HG03520 (cell line): ENCODE data around the gene ROPN1L.
A peak's percentile ranks its signal among the peaks of the same experiment; 100 is the strongest.

Experiments
- ATAC-seq: cut with Tn5 transposase; IDR thresholded peaks from one replicate; pipeline ENCODE4 v1.9.1; 2021; ENCODE audit warnings: mild to moderate bottlenecking, moderate library complexity; ENCODE audit not compliant: unreplicated experiment

ROPN1L gene

DNA sequence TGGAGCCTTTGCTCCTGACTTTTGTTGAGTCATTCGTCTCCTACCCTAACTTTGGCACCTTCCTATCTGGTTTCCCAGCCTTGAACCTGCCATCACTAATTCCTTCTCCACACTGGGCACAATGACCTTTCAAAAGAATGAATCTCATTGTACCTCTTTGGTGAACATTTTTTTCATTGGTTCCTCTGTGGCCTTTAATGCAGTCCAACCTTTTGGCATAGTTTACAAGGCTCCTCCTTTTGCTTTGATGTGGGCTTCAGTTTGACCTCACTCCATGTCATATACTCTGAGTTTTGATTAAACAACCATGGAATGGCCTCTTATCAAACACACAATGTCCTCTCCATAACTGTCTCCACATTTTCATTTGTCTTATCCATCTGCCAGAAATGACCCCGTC is 14.5 kb upstream of the ROPN1L start:
- ATAC-seq = no peak

DNA sequence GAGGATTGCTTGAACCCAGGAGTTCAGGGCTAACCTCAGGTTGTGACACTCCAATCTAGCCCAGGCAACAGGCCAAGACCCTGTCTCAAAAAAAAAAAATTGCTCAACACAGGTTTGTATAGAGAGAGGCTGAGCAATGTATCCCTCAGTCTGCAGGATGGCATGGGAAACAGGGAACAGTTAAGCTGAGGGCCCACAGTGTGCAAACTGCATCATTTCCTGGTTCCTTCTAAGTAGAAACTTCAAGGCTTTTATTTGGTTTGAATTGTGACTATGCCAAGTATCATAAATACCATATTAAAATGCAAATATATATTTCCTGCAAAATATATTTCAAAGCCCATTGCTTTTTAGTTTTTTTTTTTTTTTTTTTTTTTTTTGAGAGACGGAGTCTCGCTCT is 13.7 kb upstream of the ROPN1L start:
- ATAC-seq = no peak

DNA sequence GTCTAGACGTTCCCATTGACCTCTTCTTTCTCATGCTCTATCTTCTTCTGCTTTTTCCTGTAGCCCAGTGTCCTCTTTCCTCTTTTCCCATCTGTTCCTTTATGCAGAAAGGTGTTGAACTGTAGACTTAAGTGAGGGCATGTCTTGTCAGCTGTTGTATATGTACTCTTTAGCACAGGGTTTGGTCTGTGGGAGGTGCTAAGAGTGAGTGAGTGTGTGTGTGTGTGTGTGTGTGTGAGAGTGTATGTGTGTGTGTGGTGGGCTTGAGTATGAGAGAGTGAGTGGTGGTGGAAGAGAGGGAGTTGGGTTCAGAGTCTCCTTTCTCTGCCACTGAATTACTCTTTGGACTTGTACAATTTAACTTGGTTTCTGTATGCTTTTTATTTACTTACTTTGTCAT is 10.3 kb upstream of the ROPN1L start:
- no peak for ATAC-seq

DNA sequence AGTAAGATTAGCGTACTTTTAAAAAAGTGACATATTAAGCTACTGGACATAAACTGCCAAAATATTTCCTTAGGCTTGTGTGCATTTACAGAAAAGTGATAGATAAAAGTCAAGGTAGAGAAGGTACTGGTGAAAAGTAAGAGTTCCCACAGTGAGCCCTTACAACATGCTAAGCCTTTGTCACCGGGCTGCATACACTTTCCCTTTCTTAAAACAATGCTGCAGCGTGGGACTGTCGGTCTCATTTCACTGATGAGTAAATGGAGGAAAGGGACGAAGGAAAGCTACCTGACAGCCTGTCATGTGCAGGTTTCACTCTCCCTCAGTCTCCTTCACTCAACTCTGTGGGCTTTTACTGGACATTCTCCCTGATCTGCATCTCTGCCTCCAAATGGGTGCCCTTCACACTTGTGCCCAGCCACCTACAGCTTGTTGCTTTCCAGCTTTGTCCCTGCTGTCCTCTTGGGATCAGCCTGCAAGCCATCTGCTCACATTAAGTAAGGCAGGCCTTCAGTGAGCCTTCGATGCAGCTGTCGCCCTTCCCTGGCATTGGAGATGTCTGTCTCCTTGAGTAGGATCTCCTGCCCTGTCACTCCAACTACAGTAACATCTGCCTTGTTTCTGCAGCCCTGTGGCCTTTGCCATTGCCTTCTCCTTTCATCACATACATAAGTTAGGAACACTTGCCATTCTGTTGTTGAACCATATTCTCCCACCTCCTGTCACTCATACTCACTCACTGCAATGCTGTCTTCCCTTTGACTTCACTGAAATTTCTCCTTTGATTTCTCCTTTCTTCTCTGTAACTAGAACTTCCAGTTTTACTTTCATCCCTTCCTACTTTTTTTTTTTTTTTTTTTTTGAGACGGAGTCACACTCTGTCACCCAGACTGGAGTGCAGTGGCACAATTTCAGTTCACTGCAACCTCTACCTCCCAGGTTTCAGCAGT is 9.3 kb upstream of the ROPN1L start:
- no peak for ATAC-seq

DNA sequence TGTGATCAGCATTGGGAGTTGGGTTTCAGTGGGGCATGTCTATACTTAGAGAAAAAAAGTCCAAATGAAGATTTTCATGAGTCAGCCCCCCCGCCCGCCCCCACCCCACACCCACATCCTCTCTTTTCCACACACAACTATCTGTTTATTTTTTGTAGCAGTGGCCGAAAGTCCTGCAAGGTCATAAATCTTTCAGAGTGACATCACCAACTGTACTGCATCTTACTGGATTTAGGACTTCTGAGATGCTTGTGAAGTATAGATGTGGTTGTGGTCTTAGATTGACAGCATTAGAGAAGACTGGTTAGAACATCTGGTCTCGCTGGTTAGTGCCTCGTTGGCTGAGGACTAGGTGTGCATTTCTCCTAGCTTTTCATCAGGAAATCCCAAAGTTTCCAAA is 7.3 kb upstream of the ROPN1L start:
- no peak for ATAC-seq

DNA sequence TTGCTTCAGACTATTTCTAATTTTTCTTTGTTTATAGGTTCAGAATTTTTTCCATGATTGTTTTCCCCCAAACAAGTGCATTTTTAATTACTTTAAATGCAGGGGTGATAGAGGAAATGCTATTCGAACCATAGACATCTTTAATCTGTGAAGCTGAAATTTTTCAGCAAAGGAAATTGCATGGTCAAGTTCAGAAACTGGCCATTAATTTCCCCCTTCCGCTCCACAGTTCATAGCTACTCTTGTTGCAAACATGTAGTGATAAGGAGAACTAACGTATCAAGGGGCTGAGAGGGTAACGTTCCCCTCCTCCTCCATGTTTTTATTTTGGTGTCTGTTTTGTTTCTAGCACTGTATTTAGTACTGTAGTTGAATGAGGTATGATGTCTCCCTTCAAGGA is 3.4 kb upstream of the ROPN1L start:
- ATAC-seq = no peak

DNA sequence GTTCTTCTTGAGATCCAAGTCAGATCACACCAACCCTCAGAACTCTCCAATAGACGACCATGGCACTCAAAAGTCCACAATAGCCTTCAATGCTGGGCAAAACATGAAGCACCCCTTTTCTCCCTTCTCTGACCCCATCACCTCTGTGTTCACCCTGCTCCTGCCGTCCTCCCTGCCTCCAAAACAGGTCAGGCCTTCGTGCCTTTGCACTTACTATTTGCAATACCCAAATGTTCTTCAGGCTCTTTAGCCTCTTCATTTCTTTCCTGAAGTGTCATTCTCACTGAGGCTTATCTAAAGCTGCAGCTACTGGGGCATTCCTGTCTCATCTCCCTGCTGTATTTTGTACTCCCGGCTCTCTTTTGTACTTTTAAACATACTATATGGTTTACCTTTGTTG is 2.0 kb upstream of the ROPN1L start:
- ATAC-seq = no peak

DNA sequence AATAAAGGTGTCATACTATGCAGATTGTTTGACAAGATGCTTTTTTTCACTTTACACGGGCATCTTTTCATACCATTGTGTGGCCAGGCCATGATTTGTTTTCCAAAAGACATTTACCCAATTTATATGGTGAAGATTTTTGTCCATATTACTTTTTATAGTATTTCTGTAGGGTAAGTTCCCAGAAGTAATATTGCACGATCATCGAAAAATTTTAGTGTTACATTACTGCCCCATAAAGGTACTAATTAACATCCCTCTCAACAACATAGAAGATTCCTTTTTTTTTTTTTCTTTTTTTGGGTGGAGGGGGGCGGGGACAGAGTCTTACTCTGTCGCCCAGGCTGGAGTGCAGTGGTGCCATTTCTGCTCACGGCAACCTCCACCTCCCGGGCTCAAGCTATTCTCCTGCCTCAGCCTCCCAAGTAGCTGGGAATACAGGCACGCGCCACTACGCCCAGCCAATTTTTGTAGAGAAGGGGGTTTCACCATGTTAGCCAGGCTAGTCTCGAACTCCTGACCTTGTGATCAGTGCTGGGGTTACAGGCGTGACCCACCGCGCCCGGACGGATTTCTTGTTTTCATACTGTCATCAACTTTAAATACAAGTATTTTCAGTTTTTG is 1.2 kb upstream of the ROPN1L start:
- no peak for ATAC-seq

DNA sequence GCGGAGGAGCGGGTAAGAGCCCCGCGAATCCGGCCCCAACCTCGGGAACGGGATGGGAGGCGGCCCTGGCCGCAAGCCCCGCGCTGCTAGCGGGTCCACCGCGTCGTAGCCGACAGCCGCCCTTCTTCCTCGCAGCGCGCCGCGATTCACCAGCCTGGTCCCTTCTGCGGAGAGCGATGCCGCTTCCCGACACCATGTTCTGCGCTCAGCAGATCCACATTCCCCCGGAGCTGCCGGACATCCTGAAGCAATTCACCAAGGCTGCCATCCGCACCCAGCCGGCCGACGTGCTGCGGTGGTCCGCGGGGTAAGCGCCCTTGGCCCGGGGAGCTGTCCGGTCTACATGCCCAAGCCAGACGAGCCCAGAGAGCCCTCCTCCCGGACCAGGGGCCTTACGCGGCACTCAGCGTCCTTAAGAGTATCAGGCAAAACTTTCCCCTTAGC is 335 bp downstream of the ROPN1L start:
- peak; percentile 35 for ATAC-seq

DNA sequence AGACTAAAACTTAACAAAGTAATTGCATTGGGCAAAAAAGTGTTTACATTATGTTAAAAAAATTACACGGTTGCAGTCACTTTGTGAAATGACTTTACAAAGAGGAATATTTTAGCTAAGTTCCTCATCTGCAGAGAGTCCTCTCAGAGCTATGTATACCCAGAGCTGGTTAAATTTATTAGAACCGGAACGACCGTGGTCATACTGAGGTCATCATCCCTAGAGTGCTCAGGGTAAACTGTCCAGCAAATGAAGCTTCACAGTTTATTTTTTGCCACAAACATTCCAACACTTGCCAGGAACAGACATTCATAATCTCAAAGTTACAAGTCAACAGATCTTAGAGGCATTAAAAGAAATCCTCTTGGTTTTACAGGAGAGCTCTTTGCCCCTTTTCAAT is 897 bp downstream of the ROPN1L start:
- no peak for ATAC-seq

DNA sequence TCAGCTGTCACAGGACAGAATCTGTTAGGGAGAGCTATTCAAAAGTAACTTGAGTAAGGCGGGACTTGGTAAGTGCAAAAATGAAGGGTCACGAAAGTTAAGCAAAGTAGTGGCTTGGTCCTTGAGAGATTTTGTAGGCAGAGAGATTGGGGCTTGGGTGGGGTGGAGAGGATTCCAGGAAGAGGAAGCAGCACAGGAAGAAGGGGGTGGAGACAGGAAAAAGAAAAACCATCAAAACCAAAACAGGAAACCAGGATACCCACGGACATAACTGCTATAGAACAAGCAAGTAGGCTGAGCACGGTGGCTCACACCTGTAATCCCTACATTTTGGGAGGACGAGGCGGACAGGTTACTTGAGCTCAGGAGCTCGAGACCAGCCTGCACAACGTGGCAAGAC is 3.7 kb downstream of the ROPN1L start:
- no peak for ATAC-seq

DNA sequence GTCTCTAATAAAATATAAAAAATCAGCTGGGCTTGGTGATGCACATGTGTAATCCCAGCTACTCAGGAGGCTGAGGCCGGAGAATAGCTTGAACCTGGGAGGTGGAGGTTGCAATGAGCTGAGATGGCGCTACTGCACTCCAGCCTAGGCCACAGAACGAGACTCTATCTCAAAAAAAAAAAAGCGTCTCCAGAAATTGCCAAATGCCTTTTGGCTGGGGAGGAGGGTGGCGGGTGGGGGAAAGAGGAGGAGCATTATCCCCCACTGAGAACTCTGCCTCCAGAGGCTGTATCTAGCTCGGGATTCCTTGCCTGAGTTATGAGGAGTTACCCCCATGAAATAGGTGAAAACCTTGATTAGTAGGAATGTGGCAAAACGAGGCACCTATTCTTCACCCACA is 4.8 kb downstream of the ROPN1L start:
- no peak for ATAC-seq

DNA sequence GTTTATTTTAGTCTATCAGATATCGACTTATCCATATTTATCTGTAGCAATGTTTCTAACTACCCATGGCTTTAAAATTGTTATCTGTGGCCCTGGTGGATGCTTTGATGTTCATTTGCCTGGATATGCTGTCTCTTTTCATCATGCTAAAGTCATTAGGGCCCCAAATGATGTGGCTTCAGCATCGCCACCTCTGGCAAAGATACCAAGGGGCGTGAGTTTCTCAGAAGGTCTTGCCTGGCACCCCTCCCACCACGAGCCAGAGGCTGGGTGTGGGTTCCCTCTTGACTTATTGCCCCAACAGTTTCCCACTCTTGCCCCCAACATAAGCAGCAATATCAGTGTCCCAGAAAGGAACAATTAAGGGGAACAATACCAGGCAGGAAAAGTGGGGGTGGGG is 5.4 kb downstream of the ROPN1L start:
- no peak for ATAC-seq

DNA sequence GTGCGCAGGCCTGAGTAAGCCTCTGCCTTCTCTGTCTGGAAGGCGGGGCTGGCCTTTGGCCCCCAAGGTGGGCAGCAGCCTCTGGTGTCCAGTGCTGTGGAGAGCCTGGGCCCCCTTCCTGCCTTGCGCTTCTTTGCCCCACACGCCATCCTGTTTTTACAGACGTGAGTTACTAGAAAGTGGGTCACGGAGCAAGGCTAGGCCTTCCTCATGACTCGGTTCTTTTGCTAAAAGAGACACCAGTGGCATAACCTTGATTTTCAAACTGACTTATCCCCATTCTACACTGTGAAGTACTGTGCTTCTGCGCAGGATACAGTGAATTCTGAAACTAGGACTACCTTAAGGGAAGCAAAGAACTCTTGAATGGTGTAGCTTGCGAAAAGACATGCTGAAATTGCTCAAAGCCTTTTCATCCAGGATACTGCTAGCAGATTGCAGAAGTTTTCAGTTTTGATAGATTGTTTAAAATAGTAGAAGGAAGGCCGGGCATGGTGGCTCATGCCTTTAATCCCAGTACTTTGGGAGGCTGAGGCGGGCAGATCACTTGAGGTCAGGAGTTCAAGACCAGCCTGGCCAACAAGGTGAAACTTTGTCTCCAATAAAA is 7.2 kb downstream of the ROPN1L start:
- no peak for ATAC-seq

DNA sequence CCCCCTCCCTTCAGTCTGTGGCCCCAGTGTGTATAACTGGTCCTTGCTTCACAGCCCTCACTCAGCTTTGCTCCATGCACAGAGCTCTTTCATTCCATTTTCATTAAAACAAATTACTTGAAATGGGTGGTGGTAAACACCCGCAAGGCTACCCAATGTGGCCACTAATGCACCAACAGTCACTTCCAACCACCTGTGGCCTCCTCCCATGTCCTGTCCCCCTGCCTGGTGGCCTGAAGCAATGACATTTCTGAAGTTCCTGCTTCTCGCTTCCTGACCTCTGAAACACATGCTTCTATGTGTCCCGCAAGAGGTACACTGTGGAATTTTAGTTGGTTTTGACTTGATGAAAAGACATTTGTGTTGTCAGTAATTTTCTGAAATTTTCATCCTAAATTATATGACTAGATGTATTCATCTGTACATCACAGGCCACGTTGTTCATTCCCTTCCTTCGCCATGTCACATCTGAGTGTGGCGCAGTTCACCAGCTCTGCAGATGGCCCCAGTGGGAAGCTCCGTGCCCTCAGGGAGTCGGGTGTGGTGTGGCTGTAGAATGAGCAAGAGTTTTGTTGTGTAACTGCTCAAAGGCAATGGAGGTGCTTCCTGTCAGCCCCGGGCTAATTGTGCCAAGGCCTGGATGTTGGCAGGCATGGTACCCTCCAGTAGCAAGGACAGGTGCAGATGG is 9.6 kb downstream of the ROPN1L start:
- ATAC-seq = no peak

DNA sequence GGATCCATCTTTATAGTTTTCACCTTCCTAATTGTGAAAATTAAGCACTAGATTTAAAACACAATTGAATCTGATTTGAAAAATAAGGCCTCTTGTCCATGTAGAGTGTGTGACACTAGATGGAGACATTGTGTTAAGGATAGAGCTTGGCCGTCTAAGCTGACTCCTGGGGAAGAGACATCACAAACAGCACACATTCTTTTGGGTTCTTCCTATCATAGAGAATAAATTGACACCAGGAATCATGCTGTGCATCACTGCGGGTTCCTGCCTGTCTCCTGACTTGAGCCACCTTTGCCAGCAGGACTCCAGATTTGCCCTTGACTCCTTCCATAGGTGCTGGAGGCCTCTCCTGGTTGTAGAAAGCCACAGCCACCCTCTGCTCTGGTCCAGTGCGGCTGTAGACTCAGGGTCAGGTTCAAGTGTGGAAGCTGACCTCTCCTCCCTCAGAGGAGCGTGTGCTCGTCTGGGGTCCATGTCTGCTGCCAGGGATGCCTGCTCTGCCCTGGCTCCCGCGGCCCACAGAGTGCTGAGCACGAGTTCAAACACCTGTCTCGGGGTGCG is 11.2 kb downstream of the ROPN1L start:
- peak; percentile 72 for ATAC-seq

DNA sequence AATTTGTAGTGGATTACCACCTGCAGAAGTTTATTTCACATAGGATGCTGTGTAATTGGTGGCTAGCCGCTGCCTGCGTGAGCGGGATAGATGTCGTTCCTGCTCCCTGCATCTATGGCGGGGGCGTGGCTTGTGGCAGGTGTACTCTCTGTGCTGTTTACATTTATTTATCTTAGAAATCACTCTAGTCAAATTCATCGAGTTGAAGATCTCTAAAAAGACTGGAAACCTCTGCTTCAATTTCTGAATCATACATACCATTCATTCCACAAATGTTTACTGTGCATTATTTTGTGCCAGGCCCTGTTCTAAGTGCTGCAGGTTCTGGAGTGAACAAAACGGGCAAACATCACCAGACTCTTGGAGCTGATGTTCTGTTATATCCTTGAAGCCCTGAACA is 11.9 kb downstream of the ROPN1L start:
- no peak for ATAC-seq

DNA sequence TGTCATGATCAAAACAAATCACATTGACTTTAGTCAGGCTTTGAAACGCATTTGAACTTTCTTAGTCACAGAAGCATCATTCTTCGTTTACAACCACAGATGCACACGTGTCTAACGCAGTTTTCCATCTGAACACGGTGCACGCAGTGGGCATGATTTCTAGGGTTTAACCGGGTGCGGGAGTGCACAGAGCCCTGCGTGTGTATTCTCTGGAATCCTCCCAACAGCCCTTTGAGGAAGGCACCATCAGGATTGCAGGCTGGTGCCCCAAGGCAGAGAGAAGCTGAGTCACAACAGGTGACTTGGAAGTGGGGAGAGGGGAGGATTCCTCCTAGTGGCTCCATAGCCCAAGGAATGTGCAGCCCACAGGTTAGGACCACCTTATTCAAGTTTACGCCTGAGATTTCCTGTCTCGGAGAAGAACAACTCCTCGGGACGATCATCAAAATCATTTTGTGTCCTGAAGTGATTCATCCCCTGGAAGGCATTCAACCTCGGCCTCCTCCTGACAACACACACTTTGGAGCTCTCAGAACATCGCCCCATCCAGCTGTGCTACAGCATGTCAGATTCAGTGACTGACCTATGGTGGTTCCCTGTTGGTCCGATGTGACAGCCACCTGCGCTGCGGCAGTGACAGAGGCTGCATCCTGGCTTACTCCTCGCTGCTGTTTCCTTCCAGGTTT is 13.1 kb downstream of the ROPN1L start:
- ATAC-seq = no peak

DNA sequence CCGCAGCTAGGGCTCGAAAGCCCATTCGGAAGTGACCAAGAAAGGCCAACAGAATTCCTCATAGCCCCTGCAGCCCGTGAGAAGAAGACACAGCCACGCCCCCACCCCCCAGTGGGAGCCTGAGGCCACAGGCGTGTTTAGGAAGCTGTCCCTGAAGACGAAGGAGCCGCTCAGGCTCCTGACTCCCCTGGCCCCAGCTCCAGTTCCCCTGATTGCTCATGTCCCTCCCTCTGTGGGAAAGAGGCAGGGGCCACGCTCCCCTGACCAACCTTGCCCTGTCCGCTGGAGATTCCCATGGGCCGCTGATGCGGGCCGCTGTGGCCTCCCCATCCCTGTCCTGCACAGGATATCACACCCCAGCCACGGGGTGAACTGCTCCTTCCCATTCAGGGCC is 13.6 kb downstream of the ROPN1L start:
- no peak for ATAC-seq

DNA sequence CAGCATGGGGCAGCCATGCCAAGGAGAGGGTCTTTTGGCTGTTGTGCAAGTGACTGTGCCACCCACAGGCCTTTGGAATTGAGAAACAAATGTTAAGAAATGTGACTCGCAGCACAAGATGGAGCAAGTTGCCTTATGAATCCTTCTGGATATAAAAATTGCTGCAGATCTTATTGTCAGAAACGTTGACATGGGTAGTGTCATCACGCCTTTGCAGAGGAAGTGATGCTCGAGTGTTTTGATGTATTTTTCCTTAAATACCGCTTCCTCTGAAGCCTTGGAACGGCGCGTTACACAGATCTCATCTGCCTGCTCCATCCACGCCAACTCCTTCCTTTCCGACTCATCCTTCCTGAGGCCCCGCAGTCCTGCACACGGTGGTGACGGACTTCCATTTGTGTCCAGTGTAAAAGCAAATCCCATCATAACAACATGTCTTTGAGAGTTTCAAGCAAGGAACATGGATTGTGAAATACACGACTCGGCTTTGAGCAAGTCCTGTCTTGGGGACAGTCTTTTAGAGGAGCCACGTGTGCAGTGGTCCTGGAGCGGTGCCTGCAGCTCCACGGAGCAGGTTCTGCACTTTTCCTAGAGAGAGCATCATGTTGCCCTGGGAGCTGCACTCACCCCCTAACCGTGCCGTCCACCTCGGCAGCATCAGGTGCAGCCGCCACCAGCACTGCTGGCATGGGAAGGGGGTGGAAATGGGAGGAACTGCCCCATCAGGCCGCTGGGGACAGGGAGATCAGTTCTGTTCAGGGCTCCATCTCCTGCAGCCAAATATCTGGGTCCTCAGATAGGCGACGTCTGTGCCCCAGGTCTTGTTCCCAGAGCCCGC is 15.1 kb downstream of the ROPN1L start:
- no peak for ATAC-seq
